GM21360 (cell line): ENCODE data around the gene XPO5.
"Not testable (repeated sequence)": the region's sequence is repeated elsewhere in the genome, so short reads cannot be mapped to it uniquely, and the experiment has no call there.

Experiments
- ATAC-seq: cut with Tn5 transposase; IDR thresholded peaks from one replicate; pipeline ENCODE4 v1.9.1; 2021; ENCODE audit warnings: mild to moderate bottlenecking, moderate library complexity; ENCODE audit not compliant: unreplicated experiment

Gene XPO5

GRCh38 chr6:43575772-43576551, at the start of gene XPO5, which contains the start of gene POLH:
Gene XPO5 (minus strand): TSS chr6:43576038. CDS start chr6:43575864, 174 bp downstream.
Gene POLH (plus strand): TSS chr6:43576185. CDS start chr6:43582320, 6,135 bp downstream.
- peak; percentile 91 for ATAC-seq

- no peak for ATAC-seq
These were observed 49.7 kb upstream of the XPO5 start for GRCh38 chr6:43625393-43625992.

- no peak for ATAC-seq
These were observed 49.0 kb upstream of the XPO5 start for GRCh38 chr6:43624786-43625288.

GRCh38 chr6:43623880-43624785, 48.3 kb upstream of the XPO5 start:
- no peak for ATAC-seq

GRCh38 chr6:43622541-43622940, 46.7 kb upstream of the XPO5 start:
- ATAC-seq, result no peak

- no peak for ATAC-seq
These were observed 46.0 kb upstream of the XPO5 start for GRCh38 chr6:43621836-43622180.

- ATAC-seq, result no peak
These were observed 45.4 kb upstream of the XPO5 start for GRCh38 chr6:43621078-43621835.

- ATAC-seq, result no peak
These were observed 41.1 kb upstream of the XPO5 start for GRCh38 chr6:43616725-43617472.

- ATAC-seq, result no peak
These were observed 38.5 kb upstream of the XPO5 start for GRCh38 chr6:43614396-43614730.

GRCh38 chr6:43613721-43614395, 38.0 kb upstream of the XPO5 start:
- ATAC-seq, result no peak

- ATAC-seq, result no peak
These were observed 34.6 kb upstream of the XPO5 start for GRCh38 chr6:43610431-43610830.

- no peak for ATAC-seq
These were observed 33.6 kb upstream of the XPO5 start for GRCh38 chr6:43609402-43609801.

GRCh38 chr6:43608807-43609206, 33.0 kb upstream of the XPO5 start:
- no peak for ATAC-seq

GRCh38 chr6:43608310-43608763, 32.5 kb upstream of the XPO5 start:
- no peak for ATAC-seq

GRCh38 chr6:43606019-43606418, 30.2 kb upstream of the XPO5 start:
- ATAC-seq, result no peak

GRCh38 chr6:43604174-43604573, 28.3 kb upstream of the XPO5 start:
- no peak for ATAC-seq

- no peak for ATAC-seq
These were observed 24.8 kb upstream of the XPO5 start for GRCh38 chr6:43600595-43600994.

GRCh38 chr6:43593938-43594337, 18.1 kb upstream of the XPO5 start:
- ATAC-seq, result no peak

GRCh38 chr6:43589564-43589963, 13.7 kb upstream of the XPO5 start:
- ATAC-seq, result not testable (repeated sequence)
